Neural progenitor cell (in vitro differentiated cells): Measurements from ENCODE around the gene DSCAML1.

Source experiments
- CTCF ChIP-seq: fragments of 200-600 bp; sonication (generic); IDR thresholded peaks from 2 replicates; pipeline ENCODE4 v1.5.1; 2017; ENCODE audit warnings: antibody characterized with exemption, mild to moderate bottlenecking
- EZH2phosphoT487 ChIP-seq: fragments of 200-600 bp; sonication (generic); IDR thresholded peaks from 2 replicates; pipeline ENCODE4 v1.6.1; 2017; ENCODE audit warnings: antibody characterized with exemption

GRCh38 chr11:117431436-117431835 is 365.6 kb downstream of the DSCAML1 start:
- TF ChIP-seq EZH2phosphoT487, result no peak
- TF ChIP-seq CTCF, result no peak
